ENCODE results near the gene KRT16. TPM values are rescaled to one million over a fixed set of nuclear protein-coding genes. Genes with fewer than 3 reads are reported as not detected.
A peak's percentile ranks its signal among the peaks of the same experiment; 100 is the strongest.

Gene KRT16
- total RNA-seq, 1 experiment from 2014 or later, result not detected

GRCh38 chr17:41655611-41656111, 43.1 kb upstream of the KRT16 start:
- TF ChIP-seq CTCF (conservative IDR thresholded peaks at IDR 0.05), result no peak
- Histone ChIP-seq H2AFZ (ENCODE audit: low read length) (no peak overlapping the region), H4K20me1 (ENCODE audit: control insufficient read depth, insufficient read depth, insufficient read length) (no peaks in the 10 kb centered on the region), H4K8ac (replicated peaks; ENCODE audit: insufficient read length, low read depth, low read length) (no peak overlapping the region), H3K27ac (ENCODE audit: insufficient read length, low read depth, low read length) (no peak overlapping the region), H3K4me2 (ENCODE audit: insufficient read depth, insufficient read length, low read length) (no peak overlapping the region), H3K4me1 (ENCODE audit: insufficient read depth, low read length) (no peaks in the 10 kb centered on the region), H2BK20ac (ENCODE audit: low read depth, low read length, poor library complexity, severe bottlenecking) (no peak overlapping the region), H2BK120ac (ENCODE audit: low read depth, low read length, poor library complexity, severe bottlenecking) (no peak overlapping the region), H3K18ac (ENCODE audit: insufficient read length, low read depth, low read length) (peak overlapping the region; percentile 82), H3K14ac (ENCODE audit: insufficient read depth, low read length) (peak overlapping the region; percentile 79), H3K9me3 (ENCODE audit: control insufficient read depth, low read depth, low read length) (no peaks in the 10 kb centered on the region), H2BK15ac (ENCODE audit: low read depth, low read length) (no peak overlapping the region), H3K27me3 (ENCODE audit: insufficient read depth, low read length) (no peaks in the 10 kb centered on the region), H2BK12ac (ENCODE audit: insufficient read length, low read depth, low read length) (peak overlapping the region; percentile 37), H3K23me2 (ENCODE audit: insufficient read length, low read depth, low read length, poor library complexity, severe bottlenecking) (no peaks in the 10 kb centered on the region), H4K91ac (ENCODE audit: insufficient read length, low read depth, low read length) (no peak overlapping the region), H4K5ac (ENCODE audit: insufficient read length, low read depth, low read length) (no peak overlapping the region), H2BK5ac (ENCODE audit: insufficient read length, low read length) (no peak overlapping the region), H3K4ac (ENCODE audit: low read depth, low read length) (no peak overlapping the region), H3K79me2 (ENCODE audit: insufficient read depth, low read length) (no peaks in the 10 kb centered on the region), H3T11ph (ENCODE audit: low read length) (no peak overlapping the region), H3K23ac (ENCODE audit: insufficient read length, low read depth, low read length) (no peak overlapping the region), H3K79me1 (ENCODE audit: insufficient read depth, low read depth, low read length, poor library complexity, severe bottlenecking) (no peaks in the 10 kb centered on the region), H3K56ac (ENCODE audit: insufficient read length, low read depth, low read length) (no peak overlapping the region), H2AK5ac (ENCODE audit: insufficient read length, low read length) (no peak overlapping the region), H3K9ac (ENCODE audit: extremely low read depth, insufficient read length, low read length) (no peak overlapping the region)
- no peaks in the 10 kb centered on the region; a peak in 1 of 7 replicates for H3K36me3 Mint-ChIP-seq (ENCODE audit: insufficient read depth in 1 of 3, low read depth in 3 of 3)
- peaks cover 3% of the 10 kb centered on the region for H3K27me3 Mint-ChIP-seq (ENCODE audit: low read depth)
- H3K4me3 Mint-ChIP-seq, result no peak overlapping the region; a peak in 1 of 5 replicates
- no peaks in the 10 kb centered on the region for H3K9me3 Mint-ChIP-seq
- peak; percentile 85 for DNase-seq
- peaks cover 9 to 18% of the 10 kb centered on the region in 2 experiments for H3K4me1 Mint-ChIP-seq
- WGBS (ENCODE audit: extremely low coverage, insufficient read length, low lambda C conversion rate), result no CpG with 5 or more reads among the region's 18 CpGs
- peak overlapping the region in 1 of 3 experiments; percentile 44; a peak in 2 of 7 replicates for H3K27ac Mint-ChIP-seq
